Activated T-cell treated with anti-CD3 and anti-CD28 coated beads for 24 hours (primary cell): ENCODE data around the gene CALCA.
"Not testable (repeated sequence)": the region's sequence is repeated elsewhere in the genome, so short reads cannot be mapped to it uniquely, and the experiment has no call there.

Experiments
- DNase-seq: peaks from one replicate; pipeline ENCODE4 v3.0.0-alpha.2; 2020; ENCODE audit warnings: low read depth

Gene CALCA, protein sequence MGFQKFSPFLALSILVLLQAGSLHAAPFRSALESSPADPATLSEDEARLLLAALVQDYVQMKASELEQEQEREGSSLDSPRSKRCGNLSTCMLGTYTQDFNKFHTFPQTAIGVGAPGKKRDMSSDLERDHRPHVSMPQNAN

DNA sequence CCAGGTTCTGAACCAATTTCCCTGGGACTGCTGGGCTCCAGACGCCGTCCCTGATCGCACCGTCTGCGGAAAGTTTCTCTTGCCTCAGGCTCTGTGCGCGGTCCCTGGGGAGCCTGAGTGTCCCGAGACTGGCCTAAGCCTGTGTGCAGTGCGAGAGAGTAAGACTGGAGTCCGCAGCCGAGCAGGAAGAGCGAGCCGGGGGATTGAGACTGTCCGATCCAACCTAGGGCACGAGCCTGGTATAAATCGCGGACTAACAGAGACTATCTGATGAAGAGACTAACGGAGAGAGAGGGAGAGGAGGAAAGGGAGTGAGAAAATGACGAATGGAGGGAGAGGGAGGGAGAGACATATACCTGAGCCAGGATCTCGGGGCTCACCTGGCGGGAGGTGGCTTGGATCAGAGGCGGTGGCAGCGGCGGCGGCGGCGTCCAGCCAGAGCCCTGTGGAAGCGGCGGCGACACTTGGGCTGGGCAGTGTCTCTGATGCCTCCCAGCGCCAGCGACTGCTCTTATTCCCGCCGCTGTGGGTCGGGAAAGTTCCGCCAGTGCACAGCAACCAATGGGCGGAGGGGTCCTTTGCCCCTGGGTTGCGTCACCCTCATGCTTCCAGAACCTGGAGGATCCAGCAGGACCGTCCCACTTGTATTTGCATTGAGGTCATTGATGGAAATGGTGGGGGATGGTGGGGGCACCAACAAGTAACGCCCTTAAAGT, at the start of gene CALCA:
TSS of gene CALCA (minus strand) at position 487 of the 716 bp plus-strand sequence. CDS start 1,159 bp downstream, outside the sequence.
- no peak for DNase-seq

DNA sequence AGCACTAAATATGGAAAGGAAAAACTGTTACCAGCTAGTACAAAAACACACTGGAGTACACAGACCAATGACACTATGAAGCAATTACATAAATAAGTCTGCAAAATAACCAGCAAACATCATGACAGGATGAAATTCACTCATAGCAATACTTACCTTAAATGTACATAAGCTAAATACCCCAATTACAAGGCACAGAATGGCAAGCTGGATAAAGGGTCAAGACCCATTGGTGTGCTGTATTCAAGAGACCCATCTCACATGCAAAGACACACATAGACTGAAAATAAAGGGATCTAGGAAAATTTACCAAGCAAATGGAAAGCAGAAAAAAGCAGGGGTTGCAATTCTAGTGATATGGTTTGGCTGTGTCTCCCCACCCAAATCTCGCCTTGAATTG, 44.0 kb upstream of the CALCA start:
- no peak for DNase-seq

DNA sequence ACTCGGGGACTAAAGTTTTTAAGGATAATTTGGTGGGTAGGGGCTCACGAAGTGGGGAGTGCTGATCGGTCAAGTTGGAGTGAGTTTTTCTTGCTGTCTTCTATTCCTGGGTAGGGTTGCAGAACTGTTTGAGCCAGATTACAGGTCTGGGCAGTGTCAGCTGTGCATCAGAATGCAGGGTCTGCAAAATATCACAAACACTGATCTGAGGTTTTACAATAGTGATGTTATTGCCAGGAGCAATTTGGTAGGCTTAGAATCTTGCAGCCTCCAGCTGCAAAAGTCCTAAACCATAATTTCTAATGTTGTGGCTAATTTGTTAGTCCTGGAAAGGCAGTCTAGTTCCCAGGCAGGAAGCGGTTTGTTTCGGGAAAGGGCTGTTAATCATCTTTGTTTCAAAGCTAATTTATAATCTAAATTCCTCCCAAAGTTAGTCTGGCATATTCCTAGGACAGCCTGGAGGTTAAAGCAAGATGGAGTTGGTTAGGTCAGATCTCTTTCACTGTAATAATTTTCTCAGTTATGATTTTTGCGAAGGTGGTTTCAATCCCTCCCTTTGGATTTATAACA, 39.7 kb upstream of the CALCA start:
- no peak for DNase-seq

DNA sequence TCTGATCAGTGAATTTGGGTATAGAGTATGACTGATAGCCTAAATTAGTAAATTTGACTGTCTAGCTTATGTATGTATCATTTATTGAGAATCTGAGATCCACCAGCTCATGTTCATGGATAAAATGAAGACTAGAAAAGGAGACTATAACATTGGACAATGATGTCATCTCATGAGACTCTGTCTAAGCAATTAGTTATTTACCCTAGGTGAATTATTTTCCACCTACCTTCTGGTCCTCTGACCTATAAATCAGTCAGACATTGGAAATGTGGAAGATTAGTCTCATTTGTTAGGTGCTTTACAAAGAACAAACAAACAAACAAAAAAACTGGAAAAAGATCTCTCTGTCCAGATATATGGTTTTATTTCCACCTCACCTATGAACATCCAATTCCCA, 38.7 kb upstream of the CALCA start:
- DNase-seq = no peak

DNA sequence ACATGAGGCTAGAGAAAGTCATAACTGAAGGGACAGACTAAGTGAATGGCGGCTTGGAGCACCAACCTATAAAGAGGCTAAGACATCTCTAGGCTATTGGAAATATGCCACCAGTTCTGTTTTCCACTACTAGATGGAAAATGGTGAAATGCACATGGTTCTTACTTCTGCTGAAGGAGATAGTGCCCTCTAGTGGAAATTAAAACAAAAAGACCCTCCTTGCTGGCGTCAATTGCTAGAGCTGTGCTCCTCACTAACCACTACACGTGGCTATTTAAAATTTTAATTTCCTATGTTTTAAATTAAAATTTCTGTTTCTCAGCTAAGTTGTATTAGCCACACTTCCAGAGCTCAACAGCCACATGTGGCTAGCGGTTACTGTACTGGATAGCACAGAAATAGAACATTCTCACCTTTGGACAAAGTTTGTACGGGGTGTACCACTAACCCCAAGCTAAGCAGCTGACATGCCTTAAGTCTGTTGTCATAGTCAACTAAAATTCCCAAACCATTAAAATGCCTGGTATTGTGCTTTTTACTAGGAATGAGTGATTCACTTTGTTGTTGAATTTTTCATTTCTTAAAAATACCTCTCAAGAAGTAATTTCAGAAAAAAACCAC, 34.1 kb upstream of the CALCA start:
- DNase-seq = no peak

DNA sequence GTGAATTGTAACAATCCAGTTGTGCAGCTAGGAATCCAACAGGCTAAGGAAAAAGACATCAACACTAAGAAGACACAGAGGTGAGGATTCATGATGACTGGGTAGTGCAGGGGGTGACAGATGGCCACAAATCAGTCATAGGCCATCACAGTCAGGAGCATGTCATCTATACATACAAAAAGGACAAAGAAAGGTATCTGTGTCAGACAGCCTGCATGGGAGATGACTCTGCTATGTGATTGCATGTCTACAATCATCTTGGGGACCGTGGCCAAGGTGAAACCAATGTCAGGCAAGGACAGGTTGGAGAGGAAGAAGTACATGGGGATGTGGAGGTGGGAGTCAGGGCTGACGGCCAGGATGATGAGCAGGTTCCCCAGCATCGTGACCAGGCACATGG, 16.0 kb upstream of the CALCA start:
- DNase-seq = not testable (repeated sequence)

DNA sequence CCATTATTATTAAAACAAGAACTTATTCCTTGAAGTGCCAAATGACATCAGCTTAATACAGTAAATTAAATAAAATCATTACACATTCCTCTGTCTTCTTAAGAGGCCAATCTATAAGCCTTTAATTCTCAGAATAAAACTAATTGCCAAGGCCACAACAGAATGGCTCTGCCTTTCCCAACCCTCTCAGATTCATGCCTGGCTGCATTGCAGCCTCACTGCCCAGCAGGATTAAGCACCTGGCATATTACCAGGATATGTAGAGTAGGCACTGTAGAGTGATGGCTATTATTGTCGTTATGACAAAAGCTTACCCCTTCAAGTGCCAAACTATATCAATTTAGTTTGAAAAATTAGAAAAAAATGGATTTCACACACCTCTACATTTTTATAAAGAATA, 9.4 kb upstream of the CALCA start:
- no peak for DNase-seq

DNA sequence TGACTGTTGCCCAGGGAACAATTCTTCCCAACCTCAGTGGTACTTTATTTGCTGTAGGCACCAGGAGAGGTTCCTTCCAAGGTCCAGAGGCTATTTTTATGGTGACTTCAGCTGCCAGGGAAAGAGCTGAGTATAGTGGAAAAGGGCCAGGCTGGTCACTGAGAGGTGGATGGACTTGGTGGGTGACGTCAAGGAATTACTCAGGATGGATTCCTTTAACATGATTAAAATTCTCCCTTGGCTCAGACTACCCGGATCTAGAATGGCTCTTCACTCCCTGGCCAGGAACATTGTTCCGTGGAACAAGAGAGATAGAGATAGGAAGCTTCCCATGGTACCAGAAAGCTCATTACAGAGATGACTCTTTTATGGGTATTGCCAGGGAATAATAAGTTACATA, 8.7 kb upstream of the CALCA start:
- no peak for DNase-seq

DNA sequence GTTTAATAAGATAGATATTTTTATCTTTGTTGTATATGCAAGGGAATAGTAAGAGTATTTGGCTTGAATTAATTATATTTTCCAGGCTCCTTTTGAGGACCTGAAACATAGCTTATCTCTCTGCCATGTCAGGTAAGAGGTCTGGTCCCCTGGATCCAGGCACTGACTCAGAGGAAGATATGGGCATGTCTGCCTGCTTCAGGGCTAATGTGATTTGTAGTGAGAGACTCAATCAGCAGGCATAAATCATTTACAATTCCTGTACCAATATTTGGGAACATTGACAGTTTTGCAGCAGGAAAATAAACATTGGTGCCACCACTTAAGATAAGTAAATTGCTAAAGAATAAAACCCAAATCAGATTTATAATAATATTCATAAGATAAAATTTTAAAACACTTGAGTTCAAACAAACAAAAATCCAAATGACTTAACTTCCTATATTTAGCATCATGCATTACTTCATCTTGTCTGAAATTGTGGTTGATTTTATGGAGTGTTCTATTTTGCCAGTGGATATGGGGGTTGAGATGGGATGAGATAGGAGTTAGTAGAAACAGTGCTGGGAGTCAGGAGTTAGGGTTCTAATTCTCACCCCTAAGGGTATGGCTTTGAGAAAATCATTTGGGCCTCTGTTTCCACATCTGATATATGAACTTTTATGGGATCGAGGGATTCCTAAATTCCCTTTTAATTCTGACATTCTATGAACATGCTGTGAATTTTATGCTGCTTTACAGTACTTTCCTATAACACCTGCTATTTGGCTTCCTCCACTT, 5.1 kb upstream of the CALCA start:
- DNase-seq = no peak

DNA sequence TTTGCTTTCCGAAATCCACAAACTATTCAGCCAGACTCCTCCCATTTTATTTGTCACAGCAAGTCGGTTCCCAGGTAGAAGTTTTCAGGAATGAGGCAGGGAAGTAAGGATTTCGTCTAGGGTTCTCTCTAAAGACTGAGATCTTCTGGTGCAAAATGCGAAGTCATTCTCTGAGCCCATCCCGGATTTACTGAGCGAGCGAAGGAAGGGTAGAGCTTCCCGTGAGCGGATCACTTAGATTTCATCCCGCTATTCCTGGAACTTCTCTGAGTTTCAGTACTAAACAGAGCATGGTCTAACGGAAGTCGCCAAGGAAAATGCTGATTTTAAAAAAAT, 3.1 kb upstream of the CALCA start:
- DNase-seq = no peak

DNA sequence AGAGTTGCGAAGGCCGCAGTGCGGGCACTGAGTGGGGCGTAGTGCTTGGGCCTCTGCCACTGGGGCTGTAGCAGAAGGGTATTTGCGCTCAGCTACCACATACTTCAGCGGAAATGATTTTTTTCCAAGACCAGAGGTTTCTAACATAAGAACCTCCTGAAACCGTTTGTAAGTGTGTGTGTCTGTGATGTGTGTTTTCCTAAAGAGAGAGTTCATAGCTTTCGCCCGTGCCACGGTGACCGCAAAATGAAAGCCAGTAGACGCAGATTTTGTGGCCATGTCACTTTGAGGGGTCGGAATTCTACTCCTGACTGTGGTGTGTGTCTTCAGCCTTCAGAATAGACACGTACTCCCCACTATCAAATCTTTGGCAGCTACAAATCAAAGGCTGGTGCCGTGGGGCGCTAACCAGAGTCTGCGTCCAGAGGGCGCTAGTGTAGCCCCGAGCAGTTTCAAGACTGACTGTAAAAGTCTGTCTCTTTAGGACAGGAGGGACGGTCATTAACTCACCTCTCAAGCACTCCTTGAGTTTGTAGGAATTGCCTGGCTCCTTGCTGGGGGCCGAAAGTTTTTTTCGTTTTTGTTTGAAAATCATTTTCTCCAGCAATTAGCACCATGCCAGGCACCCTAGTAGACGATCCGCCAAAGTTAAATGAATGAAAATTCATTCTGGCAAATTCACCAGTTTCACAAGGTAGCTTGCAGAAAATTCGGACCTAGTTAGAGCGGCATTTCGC, 2.5 kb upstream of the CALCA start:
- DNase-seq = peak; percentile 51

DNA sequence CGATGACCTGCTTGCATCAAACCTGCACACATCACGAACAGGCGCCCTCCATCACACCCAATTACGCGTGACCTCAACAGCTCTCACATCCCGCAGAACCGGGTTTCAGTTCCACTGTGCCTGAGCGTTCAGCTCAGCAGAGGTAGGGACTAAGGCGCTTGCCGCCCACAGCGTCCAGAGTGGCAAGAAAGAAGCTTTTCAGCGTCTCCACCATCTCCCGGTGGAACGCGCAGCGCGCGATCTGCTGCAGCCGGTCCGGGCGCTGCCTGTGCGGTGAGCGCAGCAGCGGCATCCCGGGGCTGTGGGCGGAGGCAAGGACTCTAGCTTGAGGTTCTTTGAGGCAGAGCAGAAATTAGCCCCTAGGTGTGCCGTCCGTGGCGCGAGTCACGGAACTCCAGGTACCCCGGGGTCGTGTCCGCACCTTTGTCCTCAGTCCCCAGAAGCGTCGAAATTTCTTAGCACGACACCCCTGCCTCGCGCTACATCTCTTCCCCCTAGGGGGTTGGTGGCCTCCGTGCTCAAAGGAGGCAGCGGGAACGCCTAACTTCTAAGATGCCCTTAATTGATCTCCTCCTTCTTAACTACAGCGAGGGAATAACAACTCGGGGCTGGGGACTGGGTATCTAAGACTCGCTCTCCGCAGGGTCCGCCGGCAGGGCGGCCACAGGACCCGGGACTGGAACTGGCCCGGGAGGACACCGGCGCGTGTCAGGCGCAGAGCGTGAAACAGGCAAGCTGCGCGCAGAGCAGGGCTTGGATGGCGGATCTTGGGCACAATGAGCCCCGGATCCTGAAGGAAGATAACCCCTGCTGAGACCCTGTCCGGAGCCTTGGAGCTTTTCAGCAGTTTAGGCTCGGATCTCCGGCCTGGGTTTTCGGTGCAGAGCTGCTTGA, 1.7 kb upstream of the CALCA start:
- no peak for DNase-seq

DNA sequence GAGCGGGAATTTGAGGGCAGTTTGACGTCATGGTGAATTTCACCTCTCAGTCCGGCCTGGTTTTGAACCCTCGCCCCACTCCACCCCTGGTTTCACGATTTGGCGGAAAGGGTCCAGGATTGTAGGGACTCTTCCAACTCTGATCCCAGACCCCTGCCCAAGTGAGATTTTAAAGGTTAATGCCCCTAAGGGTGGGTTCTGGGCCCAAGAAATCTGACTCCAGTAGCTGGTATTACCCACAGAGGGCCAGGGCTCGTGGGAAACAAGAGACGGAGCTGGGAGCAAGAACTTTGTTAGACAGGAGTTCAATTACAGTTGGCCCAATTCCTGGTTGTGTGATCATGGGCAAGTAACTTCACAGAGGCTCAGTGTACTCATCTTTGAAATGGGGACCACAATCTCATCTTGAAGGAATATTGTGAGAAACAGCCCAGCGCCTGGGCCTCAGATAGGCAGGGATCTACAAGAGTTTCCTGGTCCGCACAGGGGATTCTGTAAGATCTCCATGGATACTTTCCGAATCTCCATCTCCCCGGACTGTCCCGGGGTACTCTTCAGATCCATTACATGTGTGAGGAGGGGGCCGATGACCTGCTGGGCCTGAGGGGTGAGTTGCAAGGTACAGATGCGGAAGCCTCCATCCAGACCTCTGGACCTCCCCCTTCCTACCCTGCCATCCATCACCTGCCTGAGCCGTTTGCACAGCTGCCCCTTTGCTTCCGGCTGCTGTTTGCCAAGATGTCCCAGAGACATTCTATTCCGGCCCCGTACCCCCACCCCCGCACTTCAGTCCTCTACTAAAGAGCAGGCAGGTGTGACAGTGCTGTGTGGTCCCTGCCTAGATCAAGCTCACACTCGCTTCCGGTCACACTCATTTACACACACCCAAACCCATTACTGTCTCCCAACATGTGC, 687 bp upstream of the CALCA start:
- DNase-seq = no peak

DNA sequence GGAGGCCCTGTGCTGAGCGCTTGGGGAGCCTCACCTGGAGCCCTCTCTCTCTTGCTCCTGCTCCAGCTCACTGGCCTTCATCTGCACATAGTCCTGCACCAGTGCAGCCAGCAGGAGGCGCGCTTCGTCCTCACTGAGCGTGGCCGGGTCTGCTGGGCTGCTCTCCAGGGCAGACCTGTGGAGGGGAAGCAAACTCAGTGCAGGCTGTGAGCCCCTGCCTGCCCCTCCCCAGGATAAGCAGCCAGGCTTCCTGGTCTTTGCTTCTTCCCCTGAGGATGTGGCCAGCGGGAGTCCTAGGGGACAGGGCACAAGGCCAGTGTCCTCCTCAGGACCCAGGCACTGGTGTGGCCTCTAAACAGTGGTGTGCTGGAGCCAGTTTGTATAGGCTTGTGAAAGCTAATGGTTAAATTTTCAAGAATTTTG, 2.2 kb downstream of the CALCA start:
- peak; percentile 49 for DNase-seq

DNA sequence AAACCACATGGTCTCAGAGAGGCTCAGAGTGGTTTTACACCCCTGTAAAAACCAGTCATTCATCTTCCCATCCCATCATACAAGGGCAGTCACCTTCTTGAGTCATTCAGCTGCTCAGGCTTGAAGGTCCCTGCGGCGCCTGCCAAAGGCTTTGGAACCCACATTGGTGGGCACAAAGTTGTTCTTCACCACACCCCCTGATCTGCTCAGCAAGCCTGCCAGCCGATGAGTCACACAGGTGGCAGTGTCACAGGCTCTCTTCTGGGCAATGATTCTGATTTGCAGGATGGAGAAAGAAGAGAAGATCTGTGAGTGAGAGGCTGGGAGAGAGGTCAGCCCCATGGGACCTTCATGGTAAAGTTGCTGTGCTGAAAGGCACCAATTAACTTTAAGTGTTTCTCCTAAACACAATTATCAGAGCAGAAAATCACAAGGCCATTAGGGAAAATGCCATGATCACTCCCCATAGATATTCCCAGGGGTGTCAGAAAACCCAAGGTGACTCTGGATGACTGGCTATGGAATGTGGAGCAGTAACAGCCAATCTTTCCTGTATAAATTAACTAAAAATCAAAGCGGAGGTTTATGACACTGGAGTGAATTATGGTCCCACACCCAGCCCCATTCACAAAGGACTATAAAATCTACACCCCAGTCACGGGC, 4.4 kb downstream of the CALCA start:
- DNase-seq = no peak

DNA sequence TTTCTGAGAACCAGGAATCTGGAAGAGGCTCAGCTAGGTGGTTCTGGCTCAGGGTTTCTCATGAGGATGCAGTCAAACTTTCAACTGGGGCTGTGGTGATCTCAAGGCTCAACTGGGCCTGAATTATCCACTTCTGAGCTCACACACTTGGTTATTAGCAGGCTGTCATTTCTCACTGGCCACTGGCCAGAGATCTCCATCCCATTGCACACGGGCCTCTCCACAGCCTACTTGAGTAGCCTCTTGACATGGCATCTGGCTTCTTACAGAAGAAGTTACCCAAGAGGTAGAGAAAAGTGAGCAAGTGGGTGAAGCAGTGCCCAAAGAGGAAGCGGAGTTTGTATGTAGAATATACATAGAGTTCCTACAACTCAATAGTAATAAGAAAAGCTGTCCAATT, 16.0 kb downstream of the CALCA start:
- DNase-seq = no peak

DNA sequence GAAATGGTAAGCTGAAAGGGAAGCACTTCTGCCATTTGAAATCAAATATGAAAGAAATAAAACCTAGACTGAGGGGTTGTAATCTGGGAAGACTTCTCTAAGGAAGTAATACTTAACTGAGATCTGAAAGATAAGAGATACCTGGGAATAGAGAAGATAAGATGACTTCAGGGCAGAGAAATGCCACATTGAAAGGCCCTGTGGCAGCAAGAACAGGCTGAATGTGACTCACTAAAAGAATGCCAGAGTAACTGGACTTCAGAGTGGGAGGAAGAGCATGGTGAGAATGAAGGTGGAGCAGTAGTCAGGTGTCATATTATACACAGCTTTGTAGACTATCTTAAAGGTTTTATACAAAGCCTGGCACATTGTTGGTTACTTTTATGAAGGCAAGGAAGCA, 17.6 kb downstream of the CALCA start:
- no peak for DNase-seq

DNA sequence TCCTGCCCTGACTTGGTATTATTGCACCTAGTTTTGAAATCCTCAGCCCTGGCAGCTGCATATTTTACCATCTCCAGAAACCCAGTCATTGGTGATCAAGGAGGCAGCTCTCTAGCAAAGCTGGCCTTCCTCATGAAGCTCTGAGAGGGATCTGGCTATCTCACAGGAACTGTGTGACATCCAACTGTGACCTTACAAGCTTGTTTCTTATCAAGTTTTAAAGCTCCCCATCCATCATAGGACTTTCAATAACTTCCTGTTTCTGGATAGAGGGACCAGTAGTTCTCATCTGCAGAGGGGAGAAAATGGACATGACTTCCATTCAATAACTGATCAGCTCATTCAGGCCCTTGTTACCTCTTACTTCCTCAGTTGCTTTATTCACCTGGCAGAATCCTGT, 18.2 kb downstream of the CALCA start:
- no peak for DNase-seq

DNA sequence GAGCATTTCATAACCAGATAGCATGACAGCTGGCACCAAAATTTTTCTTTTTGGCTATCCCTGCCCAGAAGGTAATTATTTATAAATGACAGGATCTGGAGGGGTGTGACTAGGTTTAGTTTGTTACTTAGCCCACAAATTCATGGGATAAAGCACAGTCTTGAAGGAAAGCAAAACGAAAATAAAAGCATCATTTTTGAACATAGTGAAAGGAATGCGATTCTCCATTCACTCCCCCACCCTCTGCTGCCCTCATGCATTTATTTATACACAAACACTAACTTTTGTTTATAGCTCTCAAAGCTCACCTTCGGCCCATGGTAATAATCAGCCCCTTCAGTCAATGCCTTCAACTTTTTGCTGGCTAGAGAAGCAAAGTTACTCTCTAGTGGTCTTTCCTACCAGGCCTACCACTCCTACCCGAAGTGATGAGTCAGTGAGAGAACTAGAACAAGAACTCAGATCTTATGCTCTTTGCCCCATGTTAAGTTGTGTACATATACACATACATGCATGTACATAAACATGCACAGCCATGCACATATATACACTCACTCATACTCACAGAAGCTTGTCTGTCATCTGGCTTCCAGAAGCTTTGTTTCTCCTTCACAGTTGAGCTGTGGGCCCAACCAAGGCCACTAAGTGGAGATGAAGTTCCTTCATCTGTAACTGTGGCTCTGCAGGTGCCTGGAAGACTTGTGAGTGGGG, 22.6 kb downstream of the CALCA start:
- DNase-seq = no peak
